Liver (tissue), 9 donors: ENCODE data around the gene PRCD. TPM values are rescaled to one million over a fixed set of nuclear protein-coding genes. Genes with fewer than 3 reads are reported as not detected.

Source experiments
- DNase-seq: peaks from one replicate; pipeline ENCODE4 v3.0.0-alpha.2; 2017; ENCODE audit warnings: low spot score
- H3K27ac ChIP-seq, 2 donors: one replicate each; pipeline ENCODE4 v1.7.0; 2013; ENCODE audit warnings: inconsistent platforms in 2 of 2, low read length in 2 of 2, control low read depth in 1 of 2, low read depth in 1 of 2, mild to moderate bottlenecking in 1 of 2
- H3K27me3 ChIP-seq, 4 donors: one replicate each; pipeline versions ENCODE4 v1.6.1 to v1.7.0; 2013; ENCODE audit warnings: low read length in 3 of 4, inconsistent platforms in 1 of 4, mild to moderate bottlenecking in 1 of 4, moderate library complexity in 1 of 4; ENCODE audit not compliant: control insufficient read depth in 4 of 4, insufficient read depth in 4 of 4
- H3K36me3 ChIP-seq, 4 donors: one replicate each; pipeline versions ENCODE4 v1.6.1 to v1.7.0; 2013; ENCODE audit warnings: low read length in 3 of 4, mild to moderate bottlenecking in 3 of 4, low read depth in 1 of 4, moderate library complexity in 1 of 4; ENCODE audit not compliant: control insufficient read depth in 4 of 4, insufficient read depth in 3 of 4
- H3K4me1 ChIP-seq, 4 donors: one replicate each; pipeline versions ENCODE4 v1.6.1 to v1.7.0; 2013; ENCODE audit warnings: low read length in 3 of 4, mild to moderate bottlenecking in 3 of 4, moderate library complexity in 1 of 4; ENCODE audit not compliant: control insufficient read depth in 4 of 4, insufficient read depth in 4 of 4
- H3K4me3 ChIP-seq, 3 donors: one replicate each; pipeline versions ENCODE4 v1.6.1 to v1.7.0; 2013; ENCODE audit warnings: low read length in 3 of 3, control low read depth in 1 of 3, low read depth in 1 of 3, mild to moderate bottlenecking in 1 of 3
- H3K9ac ChIP-seq, 2 donors: one replicate each; pipeline ENCODE4 v1.7.0; 2013; ENCODE audit warnings: low read length in 2 of 2, mild to moderate bottlenecking in 2 of 2, moderate library complexity in 2 of 2, control low read depth in 1 of 2, low read depth in 1 of 2
- H3K9me3 ChIP-seq, 4 donors: one replicate each; pipeline versions ENCODE4 v1.6.1 to v1.7.0; 2013; ENCODE audit warnings: low read length in 3 of 4; ENCODE audit not compliant: control insufficient read depth in 4 of 4
- ATF3 ChIP-seq: IDR thresholded peaks from 2 replicates; pipeline ENCODE4 v1.6.1; 2016; ENCODE audit warnings: antibody characterized with exemption
- CTCF ChIP-seq: fragments of 150-350 bp; IDR thresholded peaks from 2 replicates; pipeline ENCODE4 v1.5.1; 2017; ENCODE audit warnings: improper control_type of control experiment, low read depth, low read length; ENCODE audit not compliant: missing input control
- EGR1 ChIP-seq, 2 donors: IDR thresholded peaks; 2 replicates each; pipeline ENCODE4 v1.6.1; 2016 to 2018; ENCODE audit warnings: antibody characterized with exemption in 2 of 2, low read depth in 2 of 2
- FOXA1 ChIP-seq: IDR thresholded peaks from 2 replicates; pipeline ENCODE4 v1.6.1; 2016; ENCODE audit warnings: antibody characterized with exemption
- FOXA2 ChIP-seq: IDR thresholded peaks from 2 replicates; pipeline ENCODE4 v1.6.1; 2016; ENCODE audit warnings: antibody characterized with exemption
- GABPA ChIP-seq, 2 donors: IDR thresholded peaks in 1 of 2; conservative IDR thresholded peaks in 1 of 2; 2 replicates each; pipeline ENCODE4 v1.6.1; 2016; ENCODE audit warnings: antibody characterized with exemption in 2 of 2, mild to moderate bottlenecking in 1 of 2, moderate library complexity in 1 of 2
- HNF4A ChIP-seq, 2 donors: conservative IDR thresholded peaks; 2 replicates each; pipeline ENCODE4 v1.6.1; 2016; ENCODE audit warnings: antibody characterized with exemption in 2 of 2, mild to moderate bottlenecking in 2 of 2
- HNF4G ChIP-seq: IDR thresholded peaks from 2 replicates; pipeline ENCODE4 v1.6.1; 2016; ENCODE audit warnings: antibody characterized with exemption
- JUND ChIP-seq, 2 donors: IDR thresholded peaks; 2 replicates each; pipeline ENCODE4 v1.6.1; 2016; ENCODE audit warnings: antibody characterized with exemption in 2 of 2
- MAX ChIP-seq: IDR thresholded peaks from 2 replicates; pipeline ENCODE4 v1.6.1; 2016; ENCODE audit warnings: antibody characterized with exemption
- NR2F2 ChIP-seq: IDR thresholded peaks from 2 replicates; pipeline ENCODE4 v1.6.1; 2016; ENCODE audit warnings: antibody characterized with exemption
- RAD21 ChIP-seq, 2 donors: IDR thresholded peaks; 2 replicates each; pipeline ENCODE4 v1.6.1; 2016; ENCODE audit warnings: antibody characterized with exemption in 2 of 2, mild to moderate bottlenecking in 2 of 2
- REST ChIP-seq: IDR thresholded peaks from 2 replicates; pipeline ENCODE4 v1.6.1; 2016; ENCODE audit warnings: antibody characterized with exemption, mild to moderate bottlenecking
- RXRA ChIP-seq, 2 donors: IDR thresholded peaks; 2 replicates each; pipeline ENCODE4 v1.6.1; 2017 to 2018; ENCODE audit warnings: antibody characterized with exemption in 2 of 2, mild to moderate bottlenecking in 1 of 2
- SP1 ChIP-seq: IDR thresholded peaks from 2 replicates; pipeline ENCODE4 v1.6.1; 2018; ENCODE audit warnings: antibody characterized with exemption, mild to moderate bottlenecking
- TAF1 ChIP-seq: conservative IDR thresholded peaks from 2 replicates; pipeline ENCODE4 v1.6.1; 2016; ENCODE audit warnings: antibody characterized with exemption, mild to moderate bottlenecking
- YY1 ChIP-seq: IDR thresholded peaks from 2 replicates; pipeline ENCODE4 v1.6.1; 2016; ENCODE audit warnings: antibody characterized with exemption, mild to moderate bottlenecking
- ZBTB33 ChIP-seq: IDR thresholded peaks from 2 replicates; pipeline ENCODE4 v1.6.1; 2016; ENCODE audit warnings: antibody characterized with exemption
- WGBS: extraction: QIAGEN DNeasy Blood & Tissue Kit; methylation state at CpG from one replicate; pipeline ENCODE4 v1.1.7; 2013; 5-methylcytosine and 5-hydroxymethylcytosine counted together
- polyA plus RNA-seq, 2 donors: library from polyadenylated mRNA; stranded (reverse) in 1 of 2; unstranded in 1 of 2; fragments of 200-250 nt in 1 of 2; fragments of >200 nt in 1 of 2; fragmentation: Nextera tagmentation in 1 of 2; extraction: Ambion mirVana in 1 of 2; gene quantifications; one replicate each; pipeline versions ENCODE4 v1.2.1 to v1.2.3, GENCODE V29; 2013 to 2015
- total RNA-seq, 2 donors: library from RNA; depleted of rRNA; stranded (reverse); fragments of >200 nt; gene quantifications; one replicate each; pipeline ENCODE4 v1.2.3, GENCODE V29; 2014
- donor health status: healthy.
- donor health status: healthy.
- donor health status: healthy.
- donor health status: healthy.
- donor health status: healthy.

Gene PRCD
- total and polyA plus RNA-seq, 4 donors, result 0.63 to 1.0 (median 0.75) TPM; not detected in 1

- Histone ChIP-seq H3K9me3 (no peaks in the 10 kb centered on the region), H3K9ac (no peak overlapping the region), H3K27ac (no peak overlapping the region), H3K4me1 (peaks cover 0 to 11% (median 7%) of the 10 kb centered on the region in 4 donors), H3K27me3 (no peaks in the 10 kb centered on the region), H3K4me3 (no peak overlapping the region), H3K36me3 (no peaks in the 10 kb centered on the region)
- 87% methylated on average over 15 of the region's 15 CpGs for WGBS
- TF ChIP-seq RXRA (IDR thresholded peaks at IDR 0.05) (no peak), SP1 (no peak), YY1 (no peak), TAF1 (no peak), MAX (no peak), ZBTB33 (no peak), FOXA2 (no peak), CTCF (no peak), RAD21 (IDR thresholded peaks at IDR 0.05) (no peak), JUND (IDR thresholded peaks at IDR 0.05) (no peak), GABPA (IDR thresholded peaks at IDR 0.05 in 1 of 2, conservative IDR thresholded peaks at IDR 0.05 in 1 of 2) (no peak), FOXA1 (no peak), ATF3 (no peak), HNF4G (no peak), REST (no peak), EGR1 (IDR thresholded peaks at IDR 0.05; ENCODE audit: low read depth in 2 of 2) (no peak), NR2F2 (no peak), HNF4A (conservative IDR thresholded peaks at IDR 0.05) (no peak)
- DNase-seq, result no peak
These were observed 20.5 kb upstream of the PRCD start for GRCh38 chr17:76519048-76519966.
